ENCODE results near the gene CLTC.
"Not testable (repeated sequence)": the region's sequence is repeated elsewhere in the genome, so short reads cannot be mapped to it uniquely, and the experiment has no call there.

The CLTC gene

GRCh38 chr17:59619298-59620063 lies at the start of gene CLTC:
Gene CLTC (plus strand): TSS chr17:59619895. CDS start chr17:59620132, 237 bp downstream.
- peak; percentile 85 for DNase-seq (ENCODE audit: low read depth)

DNA sequence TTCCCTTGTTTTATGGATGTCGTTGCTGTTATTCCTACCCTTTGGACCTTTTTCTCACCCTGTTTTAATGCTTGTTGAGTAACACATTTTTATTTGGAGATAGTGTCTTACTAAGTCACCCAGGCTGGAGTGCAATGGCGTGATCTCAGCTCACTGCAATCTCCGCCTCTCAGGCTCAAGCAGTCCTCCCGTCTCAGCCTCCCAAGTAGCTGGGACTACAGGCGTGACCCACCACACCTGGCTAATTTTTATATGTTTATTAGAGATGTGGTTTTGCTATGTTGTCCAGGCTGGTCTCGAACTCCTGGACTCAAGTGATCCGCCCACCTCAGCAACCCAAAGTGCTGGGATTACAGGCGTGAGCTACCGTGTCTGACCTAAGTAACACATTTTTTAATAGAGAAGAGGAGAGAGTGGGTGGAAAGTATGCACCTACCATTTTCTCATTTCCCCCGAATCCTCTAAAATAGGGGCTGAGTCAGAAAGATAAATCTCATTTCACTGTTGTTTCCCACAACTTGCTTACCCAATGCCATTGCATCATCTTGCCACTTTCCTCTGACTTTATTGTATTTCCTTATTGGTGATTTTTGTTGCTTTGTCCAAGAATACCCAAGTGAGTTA lies 47.3 kb upstream of the CLTC start:
- no peak for DNase-seq (ENCODE audit: low read depth)

DNA sequence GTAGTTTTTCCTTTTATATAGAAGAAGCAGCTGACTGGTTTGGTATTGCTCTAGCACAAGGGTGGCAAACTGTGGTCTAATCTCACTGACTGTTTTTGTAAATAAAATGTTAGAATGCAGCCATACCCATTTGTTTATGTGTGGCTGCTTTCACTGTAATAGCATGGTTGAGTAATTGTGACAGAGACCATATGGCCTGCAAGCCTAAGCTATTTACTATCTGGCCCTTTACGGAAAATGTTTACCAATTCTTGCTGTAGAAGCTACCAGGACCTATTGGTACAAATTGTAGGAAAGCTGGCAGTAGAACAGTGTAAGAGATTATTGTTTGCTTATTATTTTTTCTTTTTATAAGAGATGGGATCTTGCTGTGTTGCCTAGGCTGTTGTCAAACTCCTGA lies 35.5 kb upstream of the CLTC start:
- not testable (repeated sequence) for DNase-seq (ENCODE audit: low read depth)

- no peak for DNase-seq (ENCODE audit: low read depth)
Observed at GRCh38 chr17:59600169-59600568, 19.5 kb upstream of the CLTC start.

GRCh38 chr17:59601130-59601529 lies 18.6 kb upstream of the CLTC start:
- no peak for DNase-seq (ENCODE audit: low read depth)

DNA sequence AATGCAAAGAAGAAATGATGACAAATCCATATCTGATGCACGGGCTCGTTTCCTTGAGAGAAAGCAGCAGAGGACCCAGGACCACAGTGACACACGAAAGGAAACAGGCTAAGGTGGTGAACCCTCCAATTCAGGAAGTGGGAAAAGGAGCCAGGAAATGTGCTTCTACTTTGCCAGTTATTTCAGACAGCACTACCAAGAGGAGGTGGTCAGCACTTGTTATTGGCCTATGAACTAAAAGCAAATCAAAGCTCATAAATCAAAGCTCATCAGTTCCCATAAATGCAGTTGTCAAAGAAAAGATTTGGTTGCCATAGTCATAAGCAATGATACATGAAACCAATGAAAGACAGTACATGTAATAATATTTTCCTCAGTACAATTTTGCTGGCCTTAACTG lies 12.6 kb upstream of the CLTC start:
- DNase-seq (ENCODE audit: low read depth) = no peak

DNA sequence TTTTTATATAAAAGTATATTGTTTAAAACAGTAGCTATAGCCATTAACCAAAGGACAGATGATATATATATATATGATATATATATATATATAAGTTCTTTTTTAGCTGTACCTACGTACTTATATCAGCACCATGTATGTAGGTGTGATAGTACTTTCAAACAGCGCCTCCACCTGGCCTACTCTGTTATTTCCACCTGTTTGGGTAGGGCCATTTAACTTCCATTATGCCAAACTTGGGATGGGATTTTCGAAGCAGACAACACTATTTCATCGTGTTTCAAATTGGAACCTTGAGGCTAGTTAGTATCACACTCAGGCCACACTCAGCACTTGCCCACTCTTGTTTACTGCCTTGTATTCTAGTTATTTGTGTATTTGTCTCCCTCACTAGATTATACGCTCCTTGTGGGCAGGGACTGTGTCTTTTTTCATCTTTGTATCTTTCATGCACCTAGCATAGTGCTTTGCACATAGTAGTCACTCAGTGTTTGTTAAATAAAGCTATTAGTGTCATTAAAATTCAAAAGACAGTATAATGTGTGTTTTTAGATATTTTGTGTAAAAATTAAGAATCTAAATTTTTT lies 11.8 kb upstream of the CLTC start:
- DNase-seq (ENCODE audit: low read depth) = no peak

GRCh38 chr17:59611503-59611902 lies 8.2 kb upstream of the CLTC start:
- DNase-seq (ENCODE audit: low read depth) = no peak

GRCh38 chr17:59616253-59616920 lies 3.3 kb upstream of the CLTC start:
- DNase-seq (ENCODE audit: low read depth) = no peak

GRCh38 chr17:59617156-59617732 lies 2.5 kb upstream of the CLTC start:
- DNase-seq (ENCODE audit: low read depth) = no peak

DNA sequence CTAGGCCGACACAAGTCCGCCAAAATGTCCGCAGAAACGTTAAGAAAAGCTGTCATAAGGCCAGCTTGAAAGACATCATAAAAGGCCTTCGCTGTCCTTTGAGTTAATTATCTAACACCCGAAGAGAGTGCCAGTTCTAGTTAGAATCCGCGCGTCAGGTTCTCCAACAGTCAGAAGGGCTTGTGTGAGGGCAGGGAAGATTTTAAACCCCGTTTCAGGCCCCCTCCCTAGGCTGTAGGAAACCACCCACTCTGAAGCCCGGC lies 729 bp upstream of the CLTC start:
- no peak for DNase-seq (ENCODE audit: low read depth)

- DNase-seq (ENCODE audit: low read depth) = no peak
Observed at GRCh38 chr17:59620064-59620359, 317 bp downstream of the CLTC start.

- DNase-seq (ENCODE audit: low read depth) = no peak
Observed at GRCh38 chr17:59620518-59621259, 994 bp downstream of the CLTC start.

GRCh38 chr17:59621771-59622170 lies 2.1 kb downstream of the CLTC start:
- no peak for DNase-seq (ENCODE audit: low read depth)

DNA sequence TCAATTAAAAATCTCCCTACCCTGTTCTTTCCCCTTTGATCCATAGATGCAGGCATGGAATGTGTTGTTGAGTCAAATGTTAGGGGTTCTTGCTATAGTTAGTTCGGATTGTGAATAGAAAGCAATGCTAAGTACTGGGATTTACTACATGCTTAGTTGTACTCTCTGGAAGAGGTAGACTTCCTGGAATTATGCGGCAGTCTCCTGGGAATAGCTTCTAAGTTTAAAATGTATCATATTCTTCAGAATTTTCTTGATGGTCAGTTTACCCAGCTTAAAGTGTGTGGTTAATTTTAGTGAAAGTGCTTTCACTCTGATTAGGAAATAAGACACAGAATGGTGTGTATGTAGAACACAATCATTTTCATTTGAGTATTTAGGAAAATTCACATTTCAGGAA lies 3.5 kb downstream of the CLTC start:
- DNase-seq (ENCODE audit: low read depth) = no peak

DNA sequence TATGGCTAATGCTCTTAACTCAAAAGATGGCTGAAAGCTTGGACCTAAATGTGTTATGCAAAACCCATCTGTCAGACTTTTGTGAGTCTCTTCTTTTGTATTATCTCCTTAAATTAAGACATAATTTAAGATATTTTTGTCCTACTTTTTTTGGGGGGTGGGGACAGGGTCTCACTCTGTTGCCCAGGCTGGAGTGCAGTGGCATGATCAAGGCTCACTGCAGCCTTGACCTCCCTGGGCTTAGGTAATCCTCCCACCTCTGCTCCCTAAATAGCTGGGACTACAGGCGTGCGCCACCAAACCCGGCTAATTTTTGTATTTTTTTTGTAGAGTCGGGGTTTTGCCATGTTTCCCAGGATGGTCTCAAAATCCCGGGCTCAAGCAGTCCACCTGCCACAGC lies 7.1 kb downstream of the CLTC start:
- no peak for DNase-seq (ENCODE audit: low read depth)

- no peak for DNase-seq (ENCODE audit: low read depth)
Observed at GRCh38 chr17:59627274-59627673, 7.6 kb downstream of the CLTC start.

- DNase-seq (ENCODE audit: low read depth) = no peak
Observed at GRCh38 chr17:59627770-59628171, 8.1 kb downstream of the CLTC start.

DNA sequence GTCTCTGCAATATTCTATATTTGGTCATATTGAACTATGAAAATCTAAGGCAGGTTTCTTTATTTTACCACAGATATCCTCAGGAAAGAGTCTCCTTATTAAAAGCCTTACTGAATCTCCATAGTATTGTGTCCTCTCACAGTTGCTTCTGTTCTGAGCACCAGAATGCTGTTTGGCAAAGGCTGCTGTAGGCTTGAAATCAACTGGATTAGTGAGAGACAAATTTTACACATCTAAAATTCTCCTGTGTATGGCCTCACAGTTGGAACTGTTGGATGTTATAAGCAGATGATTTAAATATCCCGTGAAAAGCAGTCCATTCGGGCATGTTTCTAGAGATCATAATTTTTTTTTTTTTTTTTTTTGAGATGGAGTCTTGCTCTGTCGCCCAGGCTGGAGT lies 9.5 kb downstream of the CLTC start:
- no peak for DNase-seq (ENCODE audit: low read depth)

- DNase-seq (ENCODE audit: low read depth) = no peak
Observed at GRCh38 chr17:59631276-59631675, 11.6 kb downstream of the CLTC start.

DNA sequence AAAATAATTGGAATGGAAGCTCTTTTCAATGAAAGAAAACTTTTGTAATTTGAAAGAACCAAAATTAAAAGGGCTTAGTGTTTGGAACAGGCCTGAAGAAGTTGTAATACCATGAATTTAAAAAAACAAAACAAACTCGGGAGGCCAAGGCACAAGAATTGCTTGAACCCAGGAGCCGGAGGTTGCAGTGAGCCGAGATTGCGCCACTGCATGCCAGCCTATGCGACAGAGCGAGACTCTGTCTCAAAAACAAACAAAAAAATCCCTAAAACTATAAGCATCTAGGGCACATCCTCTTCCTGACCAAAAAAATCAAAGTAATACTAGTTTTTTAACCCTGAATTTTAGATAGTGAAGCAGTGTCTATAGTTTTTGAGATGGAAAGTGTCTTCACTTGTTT lies 12.7 kb downstream of the CLTC start:
- no peak for DNase-seq (ENCODE audit: low read depth)

DNA sequence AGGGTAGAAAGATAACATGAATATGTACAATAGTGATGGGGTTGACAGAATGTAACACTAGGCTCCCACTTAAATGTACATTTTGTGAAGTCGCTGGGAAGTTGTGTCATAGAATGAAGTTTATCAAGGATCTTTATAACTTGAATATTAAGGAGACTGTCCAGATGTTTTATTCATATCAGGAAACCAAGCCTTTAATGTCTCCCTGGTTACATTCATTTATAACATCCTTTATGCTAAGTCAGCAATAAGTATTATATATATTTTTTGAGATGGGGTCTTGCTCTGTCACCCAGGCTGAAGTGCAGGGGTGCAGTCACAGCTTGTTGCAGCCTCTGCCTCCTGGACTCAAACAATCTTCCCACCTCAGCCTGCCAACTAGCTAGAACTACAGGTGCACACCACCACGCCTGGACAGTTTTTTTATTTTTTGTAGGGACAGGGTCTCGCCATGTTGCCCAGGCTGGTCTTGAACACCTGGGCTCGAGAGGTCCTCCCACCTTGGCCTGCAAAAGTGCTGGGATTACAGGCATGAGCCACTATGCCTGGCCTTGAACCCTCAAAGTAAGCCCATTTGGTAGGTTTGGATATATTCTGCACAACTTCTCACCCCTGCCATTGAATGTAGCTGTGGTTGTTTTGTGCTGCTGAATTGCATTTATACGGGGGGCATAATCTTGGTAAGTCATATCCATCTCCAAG lies 14.1 kb downstream of the CLTC start:
- no peak for DNase-seq (ENCODE audit: low read depth)
